ENCODE measurements around the gene CYP4F8. TPM values are rescaled to one million over a fixed set of nuclear protein-coding genes. Genes with fewer than 3 reads are reported as not detected.

The CYP4F8 gene
- total and polyA plus RNA-seq, 2 of the 8 experiments (the other 6 are each of a cell fraction or from before 2014, with no cell fraction given) = not detected

- Histone ChIP-seq H2BK15ac (ENCODE audit: low read length) (no peak overlapping the region), H3K23ac (ENCODE audit: insufficient read length) (no peak overlapping the region), H3K79me2 (ENCODE audit: control insufficient read depth in 1 of 2, insufficient read depth in 2 of 2, low read length in 2 of 2) (no peaks in the 10 kb centered on the region), H2BK5ac (ENCODE audit: low read depth, low read length) (no peak overlapping the region), H3K79me1 (ENCODE audit: low read depth, low read length) (no peaks in the 10 kb centered on the region), H3K9me3 (ENCODE audit: insufficient read depth in 2 of 2, low read depth in 1 of 2, low read length in 1 of 2) (peaks cover 81 to 96% of the 10 kb centered on the region in 2 experiments), H3K23me2 (ENCODE audit: low read depth, low read length) (peaks cover 2% of the 10 kb centered on the region; the same call in 1 of the 2 replicates), H2AFZ (ENCODE audit: low read length) (no peak overlapping the region), H4K5ac (ENCODE audit: insufficient read length, low read depth, low read length) (no peak overlapping the region), H2BK120ac (replicated peaks; ENCODE audit: low read depth, low read length) (no peak overlapping the region), H3K4me1 (replicated peaks in 1 of 4; ENCODE audit: control insufficient read depth in 3 of 4, insufficient read depth in 4 of 4, low read length in 3 of 4) (no peaks in the 10 kb centered on the region), H3K4me3 (ENCODE audit: extremely low read depth in 1 of 4, insufficient read depth in 2 of 4, low read depth in 3 of 4, low read length in 4 of 4) (no peak overlapping the region), H2AK5ac (ENCODE audit: low read depth, low read length) (no peak overlapping the region), H3K56ac (replicated peaks; ENCODE audit: insufficient read length, low read depth, low read length) (no peak overlapping the region), H3K36me3 (ENCODE audit: control insufficient read depth in 2 of 4, insufficient read depth in 4 of 4, low read length in 3 of 4) (no peaks in the 10 kb centered on the region), H2BK20ac (ENCODE audit: low read length) (no peak overlapping the region), H3K27ac (ENCODE audit: low read depth, low read length) (no peak overlapping the region), H4K20me1 (replicated peaks in 1 of 2; ENCODE audit: control insufficient read depth in 1 of 2, insufficient read depth in 2 of 2, low read length in 2 of 2) (no peaks in the 10 kb centered on the region), H4K91ac (replicated peaks; ENCODE audit: insufficient read length, low read length) (no peak overlapping the region), H3K27me3 (replicated peaks in 1 of 4; ENCODE audit: control insufficient read depth in 3 of 4, extremely low read depth in 1 of 4, insufficient read depth in 3 of 4, low read length in 3 of 4) (no peaks in the 10 kb centered on the region), H3K4me2 (ENCODE audit: insufficient read depth in 1 of 2, low read depth in 2 of 2, low read length in 2 of 2) (no peak overlapping the region), H2BK12ac (ENCODE audit: low read depth, low read length) (no peak overlapping the region), H3K14ac (ENCODE audit: insufficient read length) (no peak overlapping the region), H3K9ac (replicated peaks in 1 of 4; ENCODE audit: extremely low read depth in 1 of 4, low read depth in 3 of 4, low read length in 3 of 4) (no peak overlapping the region), H3K18ac (ENCODE audit: extremely low read depth, low read length) (no peak overlapping the region), H4K8ac (ENCODE audit: extremely low read depth, insufficient read depth, low read length) (no peak overlapping the region), H3K4ac (replicated peaks; ENCODE audit: insufficient read length, low read depth, low read length) (no peak overlapping the region)
- ChIA-PET POLR2A (ENCODE audit: partially characterized antibody) (no interaction called here), CTCF (ENCODE audit: partially characterized antibody) (no interaction called here)
- FAIRE-seq (no peak), DNase-seq (ENCODE audit: low read depth in 1 of 2, low spot score in 2 of 2) (no peak)
- 77% methylated on average over 4 of the region's 5 CpGs; no CpG with 5 or more reads in 1 of the 2 experiments for WGBS, 2 experiments (ENCODE audit: extremely low coverage in 1 of 2, insufficient coverage in 1 of 2, insufficient read length in 1 of 2, insufficient replicate concordance in 2 of 2, low coverage in 1 of 2, low lambda C conversion rate in 2 of 2, missing lambda C conversion rate in 1 of 2)
- TF ChIP-seq KDM5A (IDR thresholded peaks at IDR 0.05; ENCODE audit: low read length) (no peak), TAF7 (optimal IDR thresholded peaks at IDR 0.05; ENCODE audit: borderline replicate concordance, low read depth, low read length) (no peak), NANOG (IDR thresholded peaks at IDR 0.05; ENCODE audit: insufficient read depth, low read depth, low read length, poor library complexity, severe bottlenecking) (no peak), JUND (IDR thresholded peaks at IDR 0.05; ENCODE audit: low read length) (no peak), GTF2F1 (IDR thresholded peaks at IDR 0.05; ENCODE audit: borderline replicate concordance, low read depth, low read length) (no peak), NRF1 (IDR thresholded peaks at IDR 0.05; ENCODE audit: low read depth, low read length) (no peak), SIN3A (conservative IDR thresholded peaks at IDR 0.05 in 1 of 2, IDR thresholded peaks at IDR 0.05 in 1 of 2; ENCODE audit: low read depth in 1 of 2, low read length in 2 of 2) (no peak), SIRT6 (IDR thresholded peaks at IDR 0.05; ENCODE audit: low read length) (no peak), CHD2 (IDR thresholded peaks at IDR 0.05; ENCODE audit: low read length) (no peak), CEBPB (IDR thresholded peaks at IDR 0.05; ENCODE audit: low read depth, low read length) (no peak), GABPA (IDR thresholded peaks at IDR 0.05; ENCODE audit: borderline replicate concordance, insufficient read depth, low read length) (no peak), PHF8 (conservative IDR thresholded peaks at IDR 0.05; ENCODE audit: low read depth, low read length) (no peak), JUN (IDR thresholded peaks at IDR 0.05; ENCODE audit: low read depth, low read length) (no peak), TEAD4 (IDR thresholded peaks at IDR 0.05; ENCODE audit: low read depth, low read length) (no peak)
- TF ChIP-seq, protein P1, sequence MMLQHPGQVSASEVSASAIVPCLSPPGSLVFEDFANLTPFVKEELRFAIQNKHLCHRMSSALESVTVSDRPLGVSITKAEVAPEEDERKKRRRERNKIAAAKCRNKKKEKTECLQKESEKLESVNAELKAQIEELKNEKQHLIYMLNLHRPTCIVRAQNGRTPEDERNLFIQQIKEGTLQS (IDR thresholded peaks at IDR 0.05; ENCODE audit: insufficient read depth, low read depth, low read length) = no peak
These were observed 3.3 kb downstream of the CYP4F8 start for GRCh38 chr19:15618321-15618720.
